SK-N-SH (cell line): ENCODE results near the gene GRM8. TPM values are rescaled to one million over a fixed set of nuclear protein-coding genes. Genes with fewer than 3 reads are reported as not detected.

ENCODE experiments used
- CTCF ChIA-PET: fragments of 300-600, 350-600 bp; formaldehyde crosslinking; extraction: SDS; loops from one replicate; lab custom pipeline; 2021; lab: Yijun Ruan, JAX
- POLR2A ChIA-PET: fragments of 350-600 bp; sonication (Branson Sonifier 250); formaldehyde crosslinking; extraction: SDS; loops from one replicate; lab custom pipeline; 2020; ENCODE audit warnings: antibody characterized with exemption, inconsistent platforms; lab: Yijun Ruan, JAX
- DNase-seq: peaks from one replicate; pipeline ENCODE4 v3.0.0; 2012
- H2AFZ ChIP-seq: fragments of 200-600 bp; sonication (generic); 2 replicates; pipeline ENCODE4 v1.8.1; 2016; ENCODE audit warnings: antibody characterized with exemption, mild to moderate bottlenecking, low read depth
- H3F3A ChIP-seq: fragments of 200-600 bp; sonication (generic); replicated peaks from 2 replicates; pipeline ENCODE3; 2016; ENCODE audit warnings: antibody characterized with exemption, mild to moderate bottlenecking; ENCODE audit not compliant: insufficient read depth
- H3K27ac ChIP-seq, 2 experiments: fragments of 200-500 bp in 1 of 2; fragments of 200-600 bp in 1 of 2; sonication (Bioruptor generic) in 1 of 2; sonication (generic), shearing (Covaris generic) in 1 of 2; 2 replicates each; pipeline versions ENCODE4 v1.5.1 to v1.6.1; 2014 to 2016; ENCODE audit warnings: low read depth in 2 of 2, inconsistent platforms in 1 of 2, low read length in 1 of 2, mild to moderate bottlenecking in 1 of 2, mixed read lengths in 1 of 2
- H3K27me3 ChIP-seq: fragments of 200-600 bp; sonication (generic), shearing (Covaris generic); 2 replicates; pipeline ENCODE4 v1.6.1; 2016; ENCODE audit warnings: mixed run types; ENCODE audit not compliant: insufficient read depth
- H3K36me3 ChIP-seq, 2 experiments: fragments of 200-500 bp in 1 of 2; fragments of 200-600 bp in 1 of 2; sonication (Bioruptor generic) in 1 of 2; sonication (generic) in 1 of 2; replicated peaks in 1 of 2; 2 replicates each; pipeline versions ENCODE3 to v1.5.1; 2014 to 2016; ENCODE audit warnings: low read length in 1 of 2, mild to moderate bottlenecking in 1 of 2; ENCODE audit not compliant: insufficient read depth in 2 of 2, control insufficient read depth in 1 of 2
- H3K4me1 ChIP-seq, 2 experiments: fragments of 200-500 bp in 1 of 2; fragments of 200-600 bp in 1 of 2; sonication (Bioruptor generic) in 1 of 2; sonication (generic), shearing (Covaris generic) in 1 of 2; 2 replicates each; pipeline versions ENCODE4 v1.5.1 to v1.6.1; 2014 to 2016; ENCODE audit warnings: low read depth in 1 of 2, low read length in 1 of 2, mixed run types in 1 of 2; ENCODE audit not compliant: insufficient read depth in 2 of 2, control insufficient read depth in 1 of 2
- H3K4me2 ChIP-seq: fragments of 200-600 bp; sonication (generic), shearing (Covaris generic); 2 replicates; pipeline ENCODE4 v1.6.1; 2017; ENCODE audit warnings: mixed run types
- H3K4me3 ChIP-seq, 2 experiments: fragments of 200-500 bp in 1 of 2; fragments of 200-600 bp in 1 of 2; sonication (Bioruptor generic) in 1 of 2; sonication (generic), shearing (Covaris generic) in 1 of 2; 2 replicates each; pipeline versions ENCODE4 v1.5.1 to v1.8.1; 2014 to 2016; ENCODE audit warnings: low read depth in 2 of 2, inconsistent platforms in 1 of 2, low read length in 1 of 2, mild to moderate bottlenecking in 1 of 2, mixed read lengths in 1 of 2, moderate library complexity in 1 of 2
- H3K79me2 ChIP-seq: fragments of 200-600 bp; sonication (generic); 2 replicates; pipeline ENCODE4 v1.8.1; 2017; ENCODE audit warnings: mild to moderate bottlenecking; ENCODE audit not compliant: insufficient read depth
- H3K9ac ChIP-seq: fragments of 200-600 bp; sonication (generic); 2 replicates; pipeline ENCODE4 v1.6.1; 2017; ENCODE audit warnings: mixed run types
- H3K9me2 ChIP-seq: fragments of 200-600 bp; sonication (generic); 2 replicates; pipeline ENCODE4 v1.6.1; 2017; ENCODE audit warnings: mixed run types
- H3K9me3 ChIP-seq: fragments of 200-600 bp; sonication (generic); 2 replicates; pipeline ENCODE4 v1.6.1; 2017; ENCODE audit warnings: mixed run types, mild to moderate bottlenecking, moderate library complexity
- H4K20me1 ChIP-seq: fragments of 200-600 bp; sonication (generic); 2 replicates; pipeline ENCODE4 v1.6.1; 2017; ENCODE audit warnings: mild to moderate bottlenecking, mixed run types; ENCODE audit not compliant: insufficient read depth
- GATA2 ChIP-seq: sonication (generic); formaldehyde crosslinking; IDR thresholded peaks from 2 replicates; pipeline ENCODE4 v1.5.0; 2020; ENCODE audit warnings: mild to moderate bottlenecking, missing genetic modification reagents
- MAX ChIP-seq: IDR thresholded peaks from 2 replicates; pipeline ENCODE4 v1.4.0; 2012; ENCODE audit warnings: low read depth
- NFIC ChIP-seq: IDR thresholded peaks from 2 replicates; pipeline ENCODE4 v1.4.0; 2012; ENCODE audit warnings: borderline replicate concordance
- RAD21 ChIP-seq: IDR thresholded peaks from 2 replicates; pipeline ENCODE4 v1.6.1; 2012; ENCODE audit warnings: mild to moderate bottlenecking, low read length
- RCOR1 ChIP-seq: fragments of 150-350 bp; IDR thresholded peaks from 2 replicates; pipeline ENCODE4 v1.6.1; 2017; ENCODE audit warnings: antibody characterized with exemption, low read length
- RFX5 ChIP-seq: IDR thresholded peaks from 2 replicates; pipeline ENCODE4 v1.6.1; 2012; ENCODE audit warnings: mild to moderate bottlenecking, improper control_type of control experiment, low read length
- RXRA ChIP-seq: IDR thresholded peaks from 2 replicates; pipeline ENCODE4 v1.4.0; 2012; ENCODE audit warnings: low read depth, mild to moderate bottlenecking, borderline replicate concordance
- SMC3 ChIP-seq: IDR thresholded peaks from 2 replicates; pipeline ENCODE4 v1.6.1; 2012; ENCODE audit warnings: low read depth, low read length, improper control_type of control experiment
- USF1 ChIP-seq: IDR thresholded peaks from 2 replicates; pipeline ENCODE4 v1.4.0; 2012; ENCODE audit warnings: low read depth, borderline replicate concordance
- WGBS: methylation state at CpG from one replicate; pipeline ENCODE4 v1.1.6; 2017; ENCODE audit warnings: low lambda C conversion rate; 5-methylcytosine and 5-hydroxymethylcytosine counted together
- polyA plus RNA-seq, 3 experiments: library from polyadenylated mRNA; depleted of rRNA; stranded (reverse); fragments of >200 nt; gene quantifications; 2 replicates each; pipeline ENCODE4 v1.2.3, GENCODE V29; 2012
- TF ChIP-seq, protein P1 (sequence below): fragments of 150-350 bp; IDR thresholded peaks from 2 replicates; pipeline ENCODE4 v1.6.1; 2016; ENCODE audit warnings: mild to moderate bottlenecking, low read depth, low read length
- TF ChIP-seq, protein P2 (sequence below): fragments of 200-600 bp; sonication (generic); IDR thresholded peaks from 2 replicates; pipeline ENCODE4 v1.6.1; 2017; ENCODE audit warnings: antibody characterized with exemption, mild to moderate bottlenecking, moderate library complexity
- TF ChIP-seq, protein P3 (sequence below): IDR thresholded peaks from 2 replicates; pipeline ENCODE4 v1.6.1; 2012; ENCODE audit warnings: mild to moderate bottlenecking, low read depth, low read length, moderate library complexity

Gene GRM8
- polyA plus RNA-seq, 1 of the 3 experiments (the other 2 are of a cell fraction) = 0.10 TPM

- Histone ChIP-seq H3K4me3 (no peak overlapping the region), H4K20me1 (no peaks in the 10 kb centered on the region), H3K27ac (no peak overlapping the region), H3K9me3 (no peaks in the 10 kb centered on the region), H3K4me2 (no peak overlapping the region), H3K9me2 (no peaks in the 10 kb centered on the region), H2AFZ (no peak overlapping the region), H3F3A (no peaks in the 10 kb centered on the region), H3K27me3 (no peaks in the 10 kb centered on the region), H3K36me3 (no peaks in the 10 kb centered on the region), H3K9ac (no peak overlapping the region), H3K4me1 (no peaks in the 10 kb centered on the region), H3K79me2 (no peaks in the 10 kb centered on the region)
- 29% methylated on average over 2 of the region's 2 CpGs for WGBS
- POLR2A ChIA-PET = no interaction called here
- TF ChIP-seq NFIC (no peak), USF1 (no peak), SMC3 (peak; percentile 38), RXRA (no peak), RCOR1 (no peak), RAD21 (peak; percentile 47; the same call in 1 of the 2 replicates)
- TF ChIP-seq, protein P1, sequence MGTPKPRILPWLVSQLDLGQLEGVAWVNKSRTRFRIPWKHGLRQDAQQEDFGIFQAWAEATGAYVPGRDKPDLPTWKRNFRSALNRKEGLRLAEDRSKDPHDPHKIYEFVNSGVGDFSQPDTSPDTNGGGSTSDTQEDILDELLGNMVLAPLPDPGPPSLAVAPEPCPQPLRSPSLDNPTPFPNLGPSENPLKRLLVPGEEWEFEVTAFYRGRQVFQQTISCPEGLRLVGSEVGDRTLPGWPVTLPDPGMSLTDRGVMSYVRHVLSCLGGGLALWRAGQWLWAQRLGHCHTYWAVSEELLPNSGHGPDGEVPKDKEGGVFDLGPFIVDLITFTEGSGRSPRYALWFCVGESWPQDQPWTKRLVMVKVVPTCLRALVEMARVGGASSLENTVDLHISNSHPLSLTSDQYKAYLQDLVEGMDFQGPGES = no peak
- TF ChIP-seq, protein P2, sequence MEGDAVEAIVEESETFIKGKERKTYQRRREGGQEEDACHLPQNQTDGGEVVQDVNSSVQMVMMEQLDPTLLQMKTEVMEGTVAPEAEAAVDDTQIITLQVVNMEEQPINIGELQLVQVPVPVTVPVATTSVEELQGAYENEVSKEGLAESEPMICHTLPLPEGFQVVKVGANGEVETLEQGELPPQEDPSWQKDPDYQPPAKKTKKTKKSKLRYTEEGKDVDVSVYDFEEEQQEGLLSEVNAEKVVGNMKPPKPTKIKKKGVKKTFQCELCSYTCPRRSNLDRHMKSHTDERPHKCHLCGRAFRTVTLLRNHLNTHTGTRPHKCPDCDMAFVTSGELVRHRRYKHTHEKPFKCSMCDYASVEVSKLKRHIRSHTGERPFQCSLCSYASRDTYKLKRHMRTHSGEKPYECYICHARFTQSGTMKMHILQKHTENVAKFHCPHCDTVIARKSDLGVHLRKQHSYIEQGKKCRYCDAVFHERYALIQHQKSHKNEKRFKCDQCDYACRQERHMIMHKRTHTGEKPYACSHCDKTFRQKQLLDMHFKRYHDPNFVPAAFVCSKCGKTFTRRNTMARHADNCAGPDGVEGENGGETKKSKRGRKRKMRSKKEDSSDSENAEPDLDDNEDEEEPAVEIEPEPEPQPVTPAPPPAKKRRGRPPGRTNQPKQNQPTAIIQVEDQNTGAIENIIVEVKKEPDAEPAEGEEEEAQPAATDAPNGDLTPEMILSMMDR = peak; percentile 79
- CTCF ChIA-PET = interaction anchor here (0.7 to 2.6 kb wide), 12 partner anchors 9 to 280 kb away, joined by 3 to 11 read pairs (median 3); no protein-coding TSS in a partner anchor
- DNase-seq = no peak
Measured at GRCh38 chr7:126856691-126857291, 395.9 kb downstream of the GRM8 start.

- no peaks in the 10 kb centered on the region for H3K9me2 ChIP-seq
- ChIA-PET CTCF (interaction anchor here (1.2 to 1.5 kb wide), 2 partner anchors 17 to 42 kb away, joined by 6 to 7 read pairs; no protein-coding TSS in a partner anchor), POLR2A (no interaction called here)
- no peaks in the 10 kb centered on the region for H4K20me1 ChIP-seq
- no peak overlapping the region for H3K4me3 ChIP-seq
- no peaks in the 10 kb centered on the region for H3K79me2 ChIP-seq
- TF ChIP-seq MAX (no peak), GATA2 (no peak), RCOR1 (no peak), RFX5 (no peak)
- TF ChIP-seq, protein P3, sequence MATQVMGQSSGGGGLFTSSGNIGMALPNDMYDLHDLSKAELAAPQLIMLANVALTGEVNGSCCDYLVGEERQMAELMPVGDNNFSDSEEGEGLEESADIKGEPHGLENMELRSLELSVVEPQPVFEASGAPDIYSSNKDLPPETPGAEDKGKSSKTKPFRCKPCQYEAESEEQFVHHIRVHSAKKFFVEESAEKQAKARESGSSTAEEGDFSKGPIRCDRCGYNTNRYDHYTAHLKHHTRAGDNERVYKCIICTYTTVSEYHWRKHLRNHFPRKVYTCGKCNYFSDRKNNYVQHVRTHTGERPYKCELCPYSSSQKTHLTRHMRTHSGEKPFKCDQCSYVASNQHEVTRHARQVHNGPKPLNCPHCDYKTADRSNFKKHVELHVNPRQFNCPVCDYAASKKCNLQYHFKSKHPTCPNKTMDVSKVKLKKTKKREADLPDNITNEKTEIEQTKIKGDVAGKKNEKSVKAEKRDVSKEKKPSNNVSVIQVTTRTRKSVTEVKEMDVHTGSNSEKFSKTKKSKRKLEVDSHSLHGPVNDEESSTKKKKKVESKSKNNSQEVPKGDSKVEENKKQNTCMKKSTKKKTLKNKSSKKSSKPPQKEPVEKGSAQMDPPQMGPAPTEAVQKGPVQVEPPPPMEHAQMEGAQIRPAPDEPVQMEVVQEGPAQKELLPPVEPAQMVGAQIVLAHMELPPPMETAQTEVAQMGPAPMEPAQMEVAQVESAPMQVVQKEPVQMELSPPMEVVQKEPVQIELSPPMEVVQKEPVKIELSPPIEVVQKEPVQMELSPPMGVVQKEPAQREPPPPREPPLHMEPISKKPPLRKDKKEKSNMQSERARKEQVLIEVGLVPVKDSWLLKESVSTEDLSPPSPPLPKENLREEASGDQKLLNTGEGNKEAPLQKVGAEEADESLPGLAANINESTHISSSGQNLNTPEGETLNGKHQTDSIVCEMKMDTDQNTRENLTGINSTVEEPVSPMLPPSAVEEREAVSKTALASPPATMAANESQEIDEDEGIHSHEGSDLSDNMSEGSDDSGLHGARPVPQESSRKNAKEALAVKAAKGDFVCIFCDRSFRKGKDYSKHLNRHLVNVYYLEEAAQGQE = no peak
- H3F3A ChIP-seq = no peaks in the 10 kb centered on the region
- no peaks in the 10 kb centered on the region for H3K36me3 ChIP-seq
- H3K4me1 ChIP-seq = peaks cover 0 to 20% of the 10 kb centered on the region in 2 experiments; a peak in 2 of 4 replicates
- no peaks in the 10 kb centered on the region for H3K27me3 ChIP-seq
- H3K27ac ChIP-seq = no peak overlapping the region
- no peak for DNase-seq
- no peak overlapping the region for H3K9ac ChIP-seq
- H3K4me2 ChIP-seq = no peak overlapping the region
- H3K9me3 ChIP-seq = no peaks in the 10 kb centered on the region
- no peak overlapping the region for H2AFZ ChIP-seq
Measured at GRCh38 chr7:126845331-126845730, 407.4 kb downstream of the GRM8 start.
